Mesothelial cell of epicardium (in vitro differentiated cells): Measurements from ENCODE around the gene ARAP2. TPM values are rescaled to one million over a fixed set of nuclear protein-coding genes. Genes with fewer than 3 reads are reported as not detected.

Experiments used
- DNase-seq, 2 experiments: peaks; one replicate each; pipeline ENCODE4 v3.0.0; 2021; ENCODE audit warnings: low spot score in 2 of 2; ENCODE audit not compliant: unreplicated experiment in 2 of 2
- H3K27ac Mint-ChIP-seq: 2 replicates; pipeline ENCODE4 v1.8.0; 2021; ENCODE audit warnings: mixed read lengths
- H3K27me3 Mint-ChIP-seq: 2 replicates; pipeline ENCODE4 v1.8.0; 2021; ENCODE audit warnings: low read depth, mixed read lengths
- H3K36me3 Mint-ChIP-seq: 2 replicates; pipeline ENCODE4 v1.8.0; 2021; ENCODE audit warnings: mixed read lengths
- H3K4me1 Mint-ChIP-seq: 2 replicates; pipeline ENCODE4 v1.8.0; 2021; ENCODE audit warnings: mixed read lengths
- H3K4me3 Mint-ChIP-seq: 2 replicates; pipeline ENCODE4 v1.8.0; 2021; ENCODE audit warnings: mild to moderate bottlenecking, moderate library complexity, mixed read lengths
- H3K9me3 Mint-ChIP-seq: 2 replicates; pipeline ENCODE4 v1.8.0; 2021; ENCODE audit warnings: mixed read lengths
- total RNA-seq: library from RNA; stranded (reverse); gene quantifications from 3 replicates; pipeline ENCODE4 v1.2.1, GENCODE V29; 2021
- TF ChIP-seq, protein P1 (sequence below): fragments of 200-600 bp; sonication (generic); IDR thresholded peaks from one replicate; pipeline ENCODE4 v1.5.0; 2021; ENCODE audit warnings: antibody characterized with exemption; ENCODE audit not compliant: unreplicated experiment

Gene ARAP2
- total RNA-seq, 1 donor from 2014 or later, result 16.0 TPM

- peaks cover 29% of the 10 kb centered on the region for H3K4me1 Mint-ChIP-seq
- peaks cover 11% of the 10 kb centered on the region for H3K9me3 Mint-ChIP-seq
- peaks cover 27% of the 10 kb centered on the region for H3K27me3 Mint-ChIP-seq
- peaks cover 9% of the 10 kb centered on the region for H3K36me3 Mint-ChIP-seq
- DNase-seq, result no peak
- H3K4me3 Mint-ChIP-seq, result peak overlapping the region; percentile 88
- H3K27ac Mint-ChIP-seq, result peak overlapping the region; percentile 89
- TF ChIP-seq, protein P1, sequence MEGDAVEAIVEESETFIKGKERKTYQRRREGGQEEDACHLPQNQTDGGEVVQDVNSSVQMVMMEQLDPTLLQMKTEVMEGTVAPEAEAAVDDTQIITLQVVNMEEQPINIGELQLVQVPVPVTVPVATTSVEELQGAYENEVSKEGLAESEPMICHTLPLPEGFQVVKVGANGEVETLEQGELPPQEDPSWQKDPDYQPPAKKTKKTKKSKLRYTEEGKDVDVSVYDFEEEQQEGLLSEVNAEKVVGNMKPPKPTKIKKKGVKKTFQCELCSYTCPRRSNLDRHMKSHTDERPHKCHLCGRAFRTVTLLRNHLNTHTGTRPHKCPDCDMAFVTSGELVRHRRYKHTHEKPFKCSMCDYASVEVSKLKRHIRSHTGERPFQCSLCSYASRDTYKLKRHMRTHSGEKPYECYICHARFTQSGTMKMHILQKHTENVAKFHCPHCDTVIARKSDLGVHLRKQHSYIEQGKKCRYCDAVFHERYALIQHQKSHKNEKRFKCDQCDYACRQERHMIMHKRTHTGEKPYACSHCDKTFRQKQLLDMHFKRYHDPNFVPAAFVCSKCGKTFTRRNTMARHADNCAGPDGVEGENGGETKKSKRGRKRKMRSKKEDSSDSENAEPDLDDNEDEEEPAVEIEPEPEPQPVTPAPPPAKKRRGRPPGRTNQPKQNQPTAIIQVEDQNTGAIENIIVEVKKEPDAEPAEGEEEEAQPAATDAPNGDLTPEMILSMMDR, result no peak
Measured at GRCh38 chr4:36242629-36243354, 1.5 kb downstream of the ARAP2 start.

GRCh38 chr4:36241771-36242170, 2.5 kb downstream of the ARAP2 start:
- Mint-ChIP-seq H3K9me3 (peaks cover 12% of the 10 kb centered on the region), H3K27ac (no peak overlapping the region), H3K4me1 (peaks cover 27% of the 10 kb centered on the region), H3K27me3 (peaks cover 23% of the 10 kb centered on the region), H3K36me3 (peaks cover 13% of the 10 kb centered on the region), H3K4me3 (peak overlapping the region; percentile 0)
- no peak for DNase-seq
- TF ChIP-seq, protein P1, result no peak

DNA sequence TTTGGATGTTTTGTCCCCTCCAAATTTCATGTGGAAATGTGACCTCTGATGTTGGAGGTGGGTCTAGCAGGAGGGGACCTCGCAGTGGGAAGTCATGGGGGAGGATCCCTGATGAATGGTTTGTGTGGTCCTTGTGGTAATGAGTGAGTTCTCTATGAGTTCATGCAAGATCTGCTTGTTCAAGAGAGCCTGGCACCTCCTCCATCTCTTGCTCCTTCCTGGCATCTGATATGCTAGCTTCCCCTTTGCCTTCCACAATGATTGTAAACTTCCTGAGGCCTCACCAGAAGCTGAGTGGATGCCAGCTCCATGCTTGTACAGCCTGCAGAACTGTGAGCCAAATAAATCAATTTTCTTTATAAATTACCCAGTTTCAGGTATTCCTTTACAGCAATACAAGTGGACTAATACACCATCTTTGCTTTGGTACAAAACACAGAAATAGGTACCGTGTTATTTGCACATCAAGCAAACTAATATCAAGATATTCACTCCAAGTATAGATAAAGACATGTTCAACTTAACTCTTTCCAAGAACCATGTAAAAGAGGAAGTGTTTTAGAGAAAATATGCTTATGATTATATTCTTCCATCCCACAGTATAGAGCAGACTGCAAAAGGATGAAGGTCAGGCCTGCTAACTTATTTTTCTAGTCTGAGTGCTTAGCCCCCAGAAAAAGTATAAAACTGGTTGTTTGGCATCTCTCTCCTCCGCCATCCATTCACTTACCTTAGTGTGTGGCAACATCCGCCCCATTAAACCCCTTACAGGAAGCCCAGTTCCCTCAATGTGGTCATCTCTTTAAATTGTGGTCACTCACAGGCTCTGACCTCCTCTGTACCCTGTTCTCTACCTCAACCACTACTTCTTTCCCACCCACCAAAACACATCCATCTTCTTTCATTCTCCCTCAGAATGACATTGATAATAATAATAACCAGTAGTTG, 6.7 kb downstream of the ARAP2 start:
- DNase-seq, result no peak
- H3K36me3 Mint-ChIP-seq, result peaks cover 20% of the 10 kb centered on the region
- H3K4me3 Mint-ChIP-seq, result no peak overlapping the region
- H3K9me3 Mint-ChIP-seq, result peaks cover 31% of the 10 kb centered on the region
- peaks cover 2% of the 10 kb centered on the region for H3K27me3 Mint-ChIP-seq
- H3K4me1 Mint-ChIP-seq, result peaks cover 12% of the 10 kb centered on the region
- no peak overlapping the region for H3K27ac Mint-ChIP-seq
- TF ChIP-seq, protein P1, result no peak

DNA sequence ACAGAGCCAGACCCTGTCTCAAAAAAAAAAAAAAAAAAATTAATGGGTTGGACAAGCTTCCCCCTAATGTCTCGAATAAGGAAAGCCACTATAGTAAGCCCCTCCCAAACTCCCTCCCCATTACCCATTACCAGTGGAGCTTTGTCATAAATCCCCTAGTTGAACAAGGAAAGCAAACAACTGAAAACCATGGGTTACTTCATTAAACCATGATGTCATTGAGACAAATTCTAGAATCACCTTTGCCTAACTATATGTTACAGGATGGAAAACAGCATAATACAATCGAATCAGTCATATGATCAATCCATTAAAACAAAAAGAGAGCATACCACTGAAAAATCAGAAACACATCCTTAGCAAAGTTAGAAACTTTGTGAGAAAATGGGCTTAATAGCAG, 8.2 kb downstream of the ARAP2 start:
- H3K9me3 Mint-ChIP-seq, result peaks cover 38% of the 10 kb centered on the region
- H3K4me3 Mint-ChIP-seq, result no peak overlapping the region
- peaks cover 2% of the 10 kb centered on the region for H3K4me1 Mint-ChIP-seq
- no peaks in the 10 kb centered on the region for H3K27me3 Mint-ChIP-seq
- no peak for DNase-seq
- H3K36me3 Mint-ChIP-seq, result peaks cover 20% of the 10 kb centered on the region
- no peak overlapping the region for H3K27ac Mint-ChIP-seq
- TF ChIP-seq, protein P1, result no peak

DNA sequence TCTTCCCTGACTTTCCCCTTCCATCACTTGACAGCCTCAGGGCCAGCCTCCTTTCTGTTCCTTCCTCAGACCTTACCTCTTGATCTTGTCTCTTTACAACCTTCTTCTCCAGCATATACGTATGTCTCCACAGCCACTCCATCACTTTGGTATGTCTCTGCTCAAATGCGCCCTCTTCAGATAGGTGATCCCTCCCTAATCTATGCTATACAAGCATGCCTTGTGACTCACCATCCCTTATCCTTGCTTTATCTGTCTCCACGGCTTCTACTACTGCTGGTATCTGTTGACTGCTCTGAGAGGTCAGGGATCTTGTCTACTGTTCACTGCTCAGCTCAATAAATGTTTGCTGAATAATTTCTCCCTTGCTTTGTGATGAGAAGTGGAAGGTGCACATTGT, 9.0 kb downstream of the ARAP2 start:
- H3K27ac Mint-ChIP-seq, result no peak overlapping the region
- peaks cover 20% of the 10 kb centered on the region for H3K36me3 Mint-ChIP-seq
- no peaks in the 10 kb centered on the region for H3K27me3 Mint-ChIP-seq
- TF ChIP-seq, protein P1, result no peak
- DNase-seq, result no peak
- peaks cover under 1% of the 10 kb centered on the region for H3K4me1 Mint-ChIP-seq
- H3K4me3 Mint-ChIP-seq, result no peak overlapping the region
- peaks cover 38% of the 10 kb centered on the region for H3K9me3 Mint-ChIP-seq
